Neural cell (in vitro differentiated cells): Measurements from ENCODE around the gene GALNT16. TPM values are rescaled to one million over a fixed set of nuclear protein-coding genes. Genes with fewer than 3 reads are reported as not detected.

Experiments used
- H2AFZ ChIP-seq: fragments of 200-600, 300-800 bp; sonication (generic), shearing (Covaris generic); 2 replicates; pipeline ENCODE4 v1.6.0; 2014; ENCODE audit warnings: low read depth, mild to moderate bottlenecking, antibody characterized with exemption, low read length, moderate library complexity
- H3F3A ChIP-seq: fragments of 200-600 bp; shearing (Covaris generic); 2 replicates; pipeline ENCODE4 v1.6.1; 2016; ENCODE audit warnings: mild to moderate bottlenecking, moderate library complexity, mixed read lengths, antibody characterized with exemption, low read length; ENCODE audit not compliant: insufficient read depth, poor library complexity, severe bottlenecking
- H3K27ac ChIP-seq: fragments of 200-600, 300-800 bp; sonication (generic), shearing (Covaris generic); 2 replicates; pipeline ENCODE4 v1.5.1; 2014; ENCODE audit warnings: mild to moderate bottlenecking, low read length, moderate library complexity
- H3K27me3 ChIP-seq: fragments of 300-800, 200-600 bp; sonication (generic), shearing (Covaris generic); 2 replicates; pipeline ENCODE4 v1.6.0; 2014; ENCODE audit warnings: mild to moderate bottlenecking, low read depth, low read length, moderate library complexity; ENCODE audit not compliant: insufficient read depth
- H3K36me3 ChIP-seq: fragments of 300-800, 200-600 bp; sonication (generic), shearing (Covaris generic); 2 replicates; pipeline ENCODE4 v1.5.1; 2014; ENCODE audit warnings: mild to moderate bottlenecking, antibody characterized with exemption, low read length, moderate library complexity; ENCODE audit not compliant: insufficient read depth
- H3K4me2 ChIP-seq: fragments of 300-800, 200-600 bp; sonication (generic), shearing (Covaris generic); 2 replicates; pipeline ENCODE4 v1.6.0; 2014; ENCODE audit warnings: mild to moderate bottlenecking, low read length
- H3K4me3 ChIP-seq: fragments of 300-800, 200-600 bp; sonication (generic), shearing (Covaris generic); 2 replicates; pipeline ENCODE4 v1.5.1; 2014; ENCODE audit warnings: mild to moderate bottlenecking, low read length, moderate library complexity
- H3K79me2 ChIP-seq: fragments of 200-600 bp; shearing (Covaris generic); replicated peaks from 2 replicates; pipeline ENCODE4 v1.6.0; 2014; ENCODE audit warnings: mild to moderate bottlenecking, low read length, moderate library complexity; ENCODE audit not compliant: insufficient read depth
- H3K9ac ChIP-seq: fragments of 300-800, 200-600 bp; sonication (generic), shearing (Covaris generic); 2 replicates; pipeline ENCODE4 v1.6.1; 2016; ENCODE audit warnings: mild to moderate bottlenecking, low read length, mixed read lengths
- H3K9me2 ChIP-seq: fragments of 200-600 bp; shearing (Covaris generic); 2 replicates; pipeline ENCODE4 v1.6.1; 2016; ENCODE audit warnings: mild to moderate bottlenecking, low read length, mixed read lengths; ENCODE audit not compliant: insufficient read depth
- H3K9me3 ChIP-seq: fragments of 200-600, 300-800 bp; sonication (generic), shearing (Covaris generic); 2 replicates; pipeline ENCODE4 v1.6.1; 2016; ENCODE audit warnings: mild to moderate bottlenecking, mixed run types, low read length, moderate library complexity, mixed read lengths
- H4K20me1 ChIP-seq: fragments of 200-600 bp; shearing (Covaris generic); 2 replicates; pipeline ENCODE4 v1.6.1; 2016; ENCODE audit warnings: mild to moderate bottlenecking, mixed run types; ENCODE audit not compliant: insufficient read depth
- CTCF ChIP-seq: fragments of 450-650 bp; IDR thresholded peaks from 2 replicates; pipeline ENCODE4 v1.5.1; 2014; ENCODE audit warnings: antibody characterized with exemption, mild to moderate bottlenecking, moderate library complexity; ENCODE audit not compliant: poor library complexity, severe bottlenecking
- EZH2 ChIP-seq: fragments of 200-600, 300-800 bp; shearing (Covaris generic), sonication (generic); IDR thresholded peaks from 2 replicates; pipeline ENCODE4 v1.6.1; 2014; ENCODE audit warnings: antibody characterized with exemption, low read length, borderline replicate concordance, mild to moderate bottlenecking; ENCODE audit not compliant: insufficient read depth, poor library complexity, severe bottlenecking
- MXI1 ChIP-seq: fragments of 450-650 bp; conservative IDR thresholded peaks from 2 replicates; pipeline ENCODE4 v1.6.1; 2014; ENCODE audit warnings: antibody characterized with exemption, mild to moderate bottlenecking; ENCODE audit not compliant: poor library complexity, severe bottlenecking
- RAD21 ChIP-seq: fragments of 450-650 bp; conservative IDR thresholded peaks from 2 replicates; pipeline ENCODE4 v1.6.1; 2014; ENCODE audit warnings: antibody characterized with exemption, mild to moderate bottlenecking, moderate library complexity
- REST ChIP-seq: IDR thresholded peaks from 2 replicates; pipeline ENCODE4 v1.6.1; 2012; ENCODE audit warnings: borderline replicate concordance
- SMC3 ChIP-seq: fragments of 450-650 bp; conservative IDR thresholded peaks from 2 replicates; pipeline ENCODE4 v1.6.1; 2014; ENCODE audit warnings: antibody characterized with exemption, mild to moderate bottlenecking, moderate library complexity; ENCODE audit not compliant: poor library complexity
- TAF1 ChIP-seq: IDR thresholded peaks from 2 replicates; pipeline ENCODE4 v1.6.1; 2012; ENCODE audit warnings: low read depth
- polyA plus RNA-seq: library from polyadenylated mRNA; depleted of rRNA; stranded (reverse); fragments of >200 nt; gene quantifications from 2 replicates; pipeline ENCODE4 v1.2.3, GENCODE V29; 2014

GALNT16 gene
- polyA plus RNA-seq, 1 donor from 2014 or later: 23.8 TPM

- Histone ChIP-seq H2AFZ (peak overlapping the region; percentile 31), H3K9ac (peak overlapping the region; percentile 36), H3K27ac (peak overlapping the region; percentile 40), H3K4me2 (no peak overlapping the region), H3K9me2 (no peaks in the 10 kb centered on the region), H3K4me3 (no peak overlapping the region), H3K9me3 (no peaks in the 10 kb centered on the region), H3K27me3 (no peaks in the 10 kb centered on the region), H3K79me2 (no peaks in the 10 kb centered on the region), H4K20me1 (no peaks in the 10 kb centered on the region), H3F3A (no peaks in the 10 kb centered on the region), H3K36me3 (no peaks in the 10 kb centered on the region)
- TF ChIP-seq RAD21 (no peak), TAF1 (no peak), EZH2 (no peak), MXI1 (peak; percentile 3)
Observed at GRCh38 chr14:69323266-69323998, 63.5 kb downstream of the GALNT16 start.

GRCh38 chr14:69323999-69324282 is 64.0 kb downstream of the GALNT16 start:
- Histone ChIP-seq H3F3A (no peaks in the 10 kb centered on the region), H3K36me3 (no peaks in the 10 kb centered on the region), H3K9me3 (no peaks in the 10 kb centered on the region), H4K20me1 (no peaks in the 10 kb centered on the region), H3K4me2 (no peak overlapping the region), H3K4me3 (no peak overlapping the region), H3K9me2 (no peaks in the 10 kb centered on the region), H3K27ac (peak overlapping the region; percentile 40), H3K27me3 (no peaks in the 10 kb centered on the region), H2AFZ (no peak overlapping the region), H3K9ac (peak overlapping the region; percentile 36), H3K79me2 (no peaks in the 10 kb centered on the region)
- TF ChIP-seq CTCF: no peak
- TF ChIP-seq SMC3: peak; percentile 28
- no peak for TF ChIP-seq REST
- peak; percentile 1 for TF ChIP-seq MXI1
- no peak for TF ChIP-seq TAF1
